Panc1 (cell line): ENCODE measurements around the gene POLK. TPM values are rescaled to one million over a fixed set of nuclear protein-coding genes. Genes with fewer than 3 reads are reported as not detected.

Experiments
- ATAC-seq: fragments of 200-7000 bp; cut with Tn5 transposase; 2 replicates; pipeline ENCODE4 v1.9.1; 2020; ENCODE audit warnings: mild to moderate bottlenecking, moderate library complexity
- Bru-seq: library from RNA; stranded (reverse); fragments of 400-500 nt; gene quantifications from one replicate; lab custom pipeline; 2021; lab: Mats Ljungman, UMichigan
- BruChase-seq, 2 experiments: library from RNA; stranded (reverse); fragments of 400-500 nt; gene quantifications; one replicate each; lab custom pipeline; 2021; lab: Mats Ljungman, UMichigan
- BruUV-seq: library from RNA; stranded (reverse); fragments of 400-500 nt; replicated peaks from 2 replicates; lab custom pipeline; 2021; lab: Mats Ljungman, UMichigan
- CTCF ChIA-PET: fragments of 300-600 bp; sonication (Branson Sonifier 250); formaldehyde crosslinking; loops from one replicate; lab custom pipeline; 2022; ENCODE audit warnings: antibody characterized with exemption; lab: Charles Lee
- POLR2A ChIA-PET: fragments of 300-600 bp; sonication (Branson Sonifier 250); formaldehyde crosslinking; loops from one replicate; lab custom pipeline; 2022; ENCODE audit warnings: antibody characterized with exemption; lab: Charles Lee
- DNase-seq: peaks from one replicate; pipeline ENCODE4 v3.0.0-alpha.2; 2010; ENCODE audit warnings: low read depth, low spot score
- H3K27ac ChIP-seq: 2 replicates; pipeline ENCODE4 v1.5.1; 2011; ENCODE audit warnings: mild to moderate bottlenecking, low read length, inconsistent platforms
- H3K27me3 ChIP-seq: fragments of 200-500 bp; sonication (Bioruptor generic); 2 replicates; pipeline ENCODE4 v1.6.0; 2014; ENCODE audit warnings: low read length, inconsistent platforms; ENCODE audit not compliant: control insufficient read depth, insufficient read depth
- H3K36me3 ChIP-seq: fragments of 200-500 bp; sonication (Bioruptor generic); 2 replicates; pipeline ENCODE4 v1.5.1; 2014; ENCODE audit warnings: inconsistent platforms, mild to moderate bottlenecking, low read length, moderate library complexity; ENCODE audit not compliant: control insufficient read depth, insufficient read depth
- H3K4me1 ChIP-seq: 2 replicates; pipeline ENCODE4 v1.5.1; 2011; ENCODE audit warnings: inconsistent platforms, mild to moderate bottlenecking, low read length, moderate library complexity; ENCODE audit not compliant: control insufficient read depth, insufficient read depth
- H3K4me3 ChIP-seq, 2 experiments: 2 replicates each; pipeline ENCODE4 v1.5.1; 2011 to 2012; ENCODE audit warnings: low read depth in 2 of 2, low read length in 2 of 2, mild to moderate bottlenecking in 2 of 2, inconsistent platforms in 1 of 2, moderate library complexity in 1 of 2
- H3K9me3 ChIP-seq: fragments of 200-500 bp; sonication (Bioruptor generic); 2 replicates; pipeline ENCODE4 v1.5.1; 2014; ENCODE audit warnings: low read depth, mild to moderate bottlenecking, inconsistent platforms, low read length, moderate library complexity; ENCODE audit not compliant: control insufficient read depth, insufficient read depth
- POLR2AphosphoS5 ChIP-seq: IDR thresholded peaks from 2 replicates; pipeline ENCODE4 v1.6.1; 2012; ENCODE audit warnings: mild to moderate bottlenecking, low read depth, low read length, moderate library complexity
- SIN3A ChIP-seq: IDR thresholded peaks from 2 replicates; pipeline ENCODE4 v1.6.1; 2012; ENCODE audit warnings: low read depth, mild to moderate bottlenecking, low read length, moderate library complexity, borderline replicate concordance; ENCODE audit not compliant: insufficient read depth
- TCF7L2 ChIP-seq: IDR thresholded peaks from 2 replicates; pipeline ENCODE4 v1.6.1; 2011; ENCODE audit warnings: mild to moderate bottlenecking, low read depth, low read length, inconsistent platforms
- in situ Hi-C: cut with HindIII; loops from 2 replicates; pipeline ENCODE4 v1.10.0; 2016; ENCODE audit warnings: low sequenced_read_pairs, low pct_unique_long_range_greater_than_20kb
- intact Hi-C: fragments of 100-400 bp; cut with micrococcal nuclease; formaldehyde crosslinking; loops from one replicate; pipeline ENCODE4 v1.10.0; 2022; ENCODE audit not compliant: unreplicated experiment
- long read RNA-seq: library from polyadenylated mRNA; unstranded; transcript quantifications from one replicate; pipeline ENCODE4 v2.0.0, GENCODE V29; 2021; ENCODE audit not compliant: unreplicated experiment
- polyA plus RNA-seq: library from polyadenylated mRNA; unstranded; fragments of >200 nt; gene quantifications from one replicate; pipeline ENCODE4 v1.2.1, GENCODE V29; 2012; ENCODE audit warnings: missing spikeins; ENCODE audit not compliant: insufficient read length
- total RNA-seq: library from RNA; stranded (reverse); gene quantifications from one replicate; pipeline ENCODE4 v1.2.1, GENCODE V29; 2021; ENCODE audit not compliant: unreplicated experiment
- TF ChIP-seq, protein P1 (sequence below): fragments of 450-650 bp; IDR thresholded peaks from 2 replicates; pipeline ENCODE4 v1.5.1; 2017; ENCODE audit warnings: mild to moderate bottlenecking
- TF ChIP-seq, protein P2 (sequence below), 2 experiments: IDR thresholded peaks; 2 replicates each; pipeline ENCODE4 v1.6.1; 2011 to 2012; ENCODE audit warnings: low read depth in 2 of 2, control low read depth in 1 of 2, low read length in 1 of 2, mild to moderate bottlenecking in 1 of 2, moderate library complexity in 1 of 2; ENCODE audit not compliant: insufficient read depth in 1 of 2

Gene POLK
- 21.3 TPM for total RNA-seq
- 6.3 TPM for polyA plus RNA-seq
- Bru-seq, nascent RNA, result percentile 84 among the genes with signal in this experiment
- percentile 84 among the genes with signal in this experiment for BruChase-seq, experiment 1, labeled RNA remaining after a 2-hour chase
- BruChase-seq, experiment 2, labeled RNA remaining after a 6-hour chase, result percentile 82 among the genes with signal in this experiment
- long read RNA-seq, full-length matches to known transcripts, result 2 of 21 reads
- long read RNA-seq, partial matches to known transcripts, result 12 of 21 reads
- long read RNA-seq, other reads (novel, unspliced or antisense), result 7 of 21 reads

DNA sequence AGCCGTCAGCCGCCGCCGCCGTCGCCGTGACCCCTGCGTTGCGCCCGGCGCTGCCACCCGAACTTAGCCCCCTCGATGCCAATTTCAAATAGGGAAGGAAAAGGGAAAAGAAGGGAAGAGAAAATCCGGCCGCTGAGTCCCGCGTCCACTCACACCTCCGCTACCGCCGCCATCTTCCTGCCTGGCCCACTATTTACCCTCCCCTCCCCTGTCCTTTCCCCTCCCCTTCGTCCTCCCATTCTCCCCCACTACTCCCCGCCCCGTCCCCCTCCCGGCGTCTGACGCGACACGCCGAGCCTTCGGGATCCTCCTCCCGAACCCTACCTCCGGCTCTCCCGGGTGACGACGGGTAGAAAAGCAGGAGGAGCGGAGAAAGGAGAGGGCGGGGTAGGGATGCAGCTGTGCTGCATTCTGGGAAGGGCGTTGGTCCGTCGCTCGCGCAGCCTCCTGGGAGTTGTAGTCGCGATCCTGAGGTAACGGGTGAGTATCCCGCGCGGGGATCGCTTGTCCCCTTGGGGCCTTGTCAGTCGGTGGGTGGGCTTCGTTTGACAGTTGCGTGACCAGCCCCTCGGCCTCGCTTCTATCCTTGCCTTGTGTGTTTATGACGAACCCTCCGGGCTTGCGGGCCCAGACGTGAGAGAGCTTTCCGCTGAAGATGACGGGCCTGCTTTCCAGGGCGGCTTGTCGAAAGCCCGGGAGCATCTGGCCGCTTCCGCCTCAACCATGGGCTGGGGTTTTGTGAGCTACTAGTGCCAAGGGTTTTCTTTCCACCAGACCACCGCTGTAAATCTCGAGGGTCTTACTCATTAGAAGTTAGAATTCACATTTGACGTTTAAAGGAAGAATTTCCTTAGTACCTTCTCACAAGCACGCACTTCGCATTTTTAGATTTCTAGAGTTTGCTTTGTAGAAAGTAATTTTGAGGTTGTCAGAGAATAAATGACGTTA is at the start of gene POLK, which contains the start of gene CERT1:
TSS of gene POLK (plus strand) at position 457 of the 948 bp plus-strand sequence.
TSS of gene CERT1 (minus strand) at position 195 of the 948 bp plus-strand sequence. CDS start 422 bp downstream, outside the sequence.
- peak within 1 kb of the TSS; percentile 98 for H3K27ac ChIP-seq
- DNase-seq (peak; percentile 97), ATAC-seq (peak; percentile 99)
- in situ Hi-C loops (no loop called here), intact Hi-C loops (loop anchor here (5.0 kb wide), 1 partner anchor 56 kb away; no protein-coding TSS in a partner anchor)
- no TSS peak for BruUV-seq
- peak within 1 kb of the TSS; percentile 87 to 98 for H3K4me3 ChIP-seq
- CTCF ChIA-PET, result no interaction called here
- no peaks in the 10 kb centered on the region for H3K27me3 ChIP-seq
- TF ChIP-seq, protein P1, sequence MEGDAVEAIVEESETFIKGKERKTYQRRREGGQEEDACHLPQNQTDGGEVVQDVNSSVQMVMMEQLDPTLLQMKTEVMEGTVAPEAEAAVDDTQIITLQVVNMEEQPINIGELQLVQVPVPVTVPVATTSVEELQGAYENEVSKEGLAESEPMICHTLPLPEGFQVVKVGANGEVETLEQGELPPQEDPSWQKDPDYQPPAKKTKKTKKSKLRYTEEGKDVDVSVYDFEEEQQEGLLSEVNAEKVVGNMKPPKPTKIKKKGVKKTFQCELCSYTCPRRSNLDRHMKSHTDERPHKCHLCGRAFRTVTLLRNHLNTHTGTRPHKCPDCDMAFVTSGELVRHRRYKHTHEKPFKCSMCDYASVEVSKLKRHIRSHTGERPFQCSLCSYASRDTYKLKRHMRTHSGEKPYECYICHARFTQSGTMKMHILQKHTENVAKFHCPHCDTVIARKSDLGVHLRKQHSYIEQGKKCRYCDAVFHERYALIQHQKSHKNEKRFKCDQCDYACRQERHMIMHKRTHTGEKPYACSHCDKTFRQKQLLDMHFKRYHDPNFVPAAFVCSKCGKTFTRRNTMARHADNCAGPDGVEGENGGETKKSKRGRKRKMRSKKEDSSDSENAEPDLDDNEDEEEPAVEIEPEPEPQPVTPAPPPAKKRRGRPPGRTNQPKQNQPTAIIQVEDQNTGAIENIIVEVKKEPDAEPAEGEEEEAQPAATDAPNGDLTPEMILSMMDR, result no peak
- peak; percentile 87 for TF ChIP-seq SIN3A
- TF ChIP-seq TCF7L2, result no peak
- TF ChIP-seq POLR2AphosphoS5, result peak; percentile 71
- TF ChIP-seq, protein P2, sequence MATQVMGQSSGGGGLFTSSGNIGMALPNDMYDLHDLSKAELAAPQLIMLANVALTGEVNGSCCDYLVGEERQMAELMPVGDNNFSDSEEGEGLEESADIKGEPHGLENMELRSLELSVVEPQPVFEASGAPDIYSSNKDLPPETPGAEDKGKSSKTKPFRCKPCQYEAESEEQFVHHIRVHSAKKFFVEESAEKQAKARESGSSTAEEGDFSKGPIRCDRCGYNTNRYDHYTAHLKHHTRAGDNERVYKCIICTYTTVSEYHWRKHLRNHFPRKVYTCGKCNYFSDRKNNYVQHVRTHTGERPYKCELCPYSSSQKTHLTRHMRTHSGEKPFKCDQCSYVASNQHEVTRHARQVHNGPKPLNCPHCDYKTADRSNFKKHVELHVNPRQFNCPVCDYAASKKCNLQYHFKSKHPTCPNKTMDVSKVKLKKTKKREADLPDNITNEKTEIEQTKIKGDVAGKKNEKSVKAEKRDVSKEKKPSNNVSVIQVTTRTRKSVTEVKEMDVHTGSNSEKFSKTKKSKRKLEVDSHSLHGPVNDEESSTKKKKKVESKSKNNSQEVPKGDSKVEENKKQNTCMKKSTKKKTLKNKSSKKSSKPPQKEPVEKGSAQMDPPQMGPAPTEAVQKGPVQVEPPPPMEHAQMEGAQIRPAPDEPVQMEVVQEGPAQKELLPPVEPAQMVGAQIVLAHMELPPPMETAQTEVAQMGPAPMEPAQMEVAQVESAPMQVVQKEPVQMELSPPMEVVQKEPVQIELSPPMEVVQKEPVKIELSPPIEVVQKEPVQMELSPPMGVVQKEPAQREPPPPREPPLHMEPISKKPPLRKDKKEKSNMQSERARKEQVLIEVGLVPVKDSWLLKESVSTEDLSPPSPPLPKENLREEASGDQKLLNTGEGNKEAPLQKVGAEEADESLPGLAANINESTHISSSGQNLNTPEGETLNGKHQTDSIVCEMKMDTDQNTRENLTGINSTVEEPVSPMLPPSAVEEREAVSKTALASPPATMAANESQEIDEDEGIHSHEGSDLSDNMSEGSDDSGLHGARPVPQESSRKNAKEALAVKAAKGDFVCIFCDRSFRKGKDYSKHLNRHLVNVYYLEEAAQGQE (IDR thresholded peaks at IDR 0.05; ENCODE audit: insufficient read depth in 1 of 2, low read depth in 2 of 2, low read length in 1 of 2), result 0 out of 4 replicates have a peak, but pooled peaks of 1 of the 2 experiments have one; percentile 5
- H3K36me3 ChIP-seq, result no peaks in the 10 kb centered on the region; the same call in 1 of the 2 replicates
- no peaks in the 10 kb centered on the region for H3K9me3 ChIP-seq
- peaks cover 9% of the 10 kb centered on the region for H3K4me1 ChIP-seq
- POLR2A ChIA-PET, result interaction anchor here (0.7 to 0.9 kb wide), 2 partner anchors 109 to 171 kb away, joined by 3 to 12 read pairs; no protein-coding TSS in a partner anchor

DNA sequence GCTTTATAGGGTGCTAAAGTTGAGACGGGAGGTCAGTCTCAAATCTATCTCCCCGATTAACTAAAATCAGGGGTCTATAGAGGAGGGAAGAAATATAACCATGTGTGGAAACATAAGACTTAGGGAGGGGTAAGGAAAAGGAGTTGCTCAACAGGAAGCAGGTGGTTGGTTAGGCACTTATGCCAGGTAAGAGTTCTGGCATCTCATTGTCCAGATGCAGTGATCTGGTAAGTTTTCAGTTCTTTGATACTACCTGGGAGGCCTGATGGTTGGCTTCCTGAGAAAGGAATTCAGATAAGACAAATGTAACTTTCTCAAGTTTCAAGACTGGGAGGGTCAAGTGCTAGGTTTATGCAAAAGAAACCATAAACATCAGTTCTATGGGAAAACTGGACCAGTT is 48.0 kb upstream of the POLK start:
- Histone ChIP-seq H3K36me3 (no peaks in the 10 kb centered on the region), H3K9me3 (peaks cover under 1% of the 10 kb centered on the region; the same call in 1 of the 2 replicates), H3K4me3 (no peak overlapping the region), H3K4me1 (peaks cover 5% of the 10 kb centered on the region; the same call in 1 of the 2 replicates), H3K27me3 (no peaks in the 10 kb centered on the region), H3K27ac (no peak overlapping the region)
- ChIA-PET POLR2A (no interaction called here), CTCF (no interaction called here)
- intact Hi-C loops, result no loop called here
- DNase-seq (no peak), ATAC-seq (no peak)
- no TSS peak for BruUV-seq
- in situ Hi-C loops, result no loop called here
- TF ChIP-seq TCF7L2, result no peak
- no peak for TF ChIP-seq POLR2AphosphoS5
- TF ChIP-seq SIN3A, result no peak
- TF ChIP-seq, protein P2 (IDR thresholded peaks at IDR 0.05; ENCODE audit: insufficient read depth in 1 of 2, low read depth in 2 of 2, low read length in 1 of 2), result no peak
- TF ChIP-seq, protein P1, result no peak
